Suppressor macrophage (primary cell): Measurements from ENCODE around the gene TSHZ1.

Experiments
- DNase-seq, 4 experiments: peaks; one replicate each; pipeline ENCODE4 v3.0.0-alpha.2; 2020 to 2022

The TSHZ1 gene

DNA sequence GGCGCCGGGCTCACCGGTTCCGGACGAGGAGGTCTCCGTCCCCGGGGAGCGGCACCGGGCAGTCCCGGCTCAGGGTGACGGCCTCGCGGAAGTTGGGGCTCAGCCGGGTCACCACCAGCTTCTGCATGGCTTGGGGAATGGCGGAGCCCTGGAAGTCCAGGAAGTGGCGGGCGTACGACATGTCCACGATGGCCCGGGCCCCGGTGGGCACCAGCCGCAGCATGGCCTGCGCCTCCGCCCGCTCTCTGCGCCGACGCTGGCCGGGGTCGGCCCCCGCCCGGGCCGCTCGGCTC is 1.8 kb upstream of the TSHZ1 start:
- DNase-seq: no peak

DNA sequence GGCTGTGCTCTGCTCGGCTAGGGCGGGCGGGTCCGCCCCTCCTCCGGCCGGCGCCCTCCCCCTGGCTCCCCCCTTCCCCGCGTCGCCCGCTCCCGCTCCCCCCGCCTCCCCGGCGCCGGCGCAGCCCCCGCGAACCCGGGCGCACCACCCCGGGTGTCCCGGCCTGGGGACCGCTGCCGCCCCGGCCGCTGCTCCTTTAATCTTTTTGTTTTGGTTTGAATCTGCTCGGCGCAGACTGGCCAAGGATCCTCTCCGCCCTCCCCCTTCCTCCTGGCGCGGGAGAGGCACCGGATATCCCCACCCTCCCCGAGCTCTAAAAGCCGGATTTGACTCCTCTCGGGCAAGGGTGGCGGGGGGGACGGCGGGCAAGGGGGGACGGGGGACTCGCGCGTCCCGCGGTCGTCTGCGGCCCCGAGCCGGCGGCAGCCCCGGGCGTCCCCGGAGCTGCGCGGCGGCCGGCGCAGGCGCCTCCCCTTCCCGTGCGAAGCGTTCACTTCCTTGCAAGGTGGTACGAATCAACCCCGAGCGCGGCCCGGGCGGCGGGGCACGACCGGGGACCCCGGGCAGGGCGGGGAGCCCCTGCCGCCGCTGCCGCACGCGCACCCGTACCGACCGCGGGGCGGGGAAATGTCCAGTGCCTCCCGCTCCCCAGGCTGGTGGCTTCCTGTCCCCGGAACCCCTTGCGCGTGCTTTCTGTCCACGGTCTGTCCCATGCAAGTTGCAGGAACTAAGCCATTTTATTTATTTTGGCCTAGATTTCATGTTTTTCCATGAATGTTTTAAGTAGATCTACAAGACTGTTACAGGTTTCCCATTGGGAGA is 1.3 kb upstream of the TSHZ1 start, which contains the start of gene PTGR3:
TSS of gene PTGR3 (minus strand) at position 11 of the 822 bp plus-strand sequence. CDS start 81 bp downstream, outside the sequence.
- peak; percentile 83 to 91 (median 90) for DNase-seq

DNA sequence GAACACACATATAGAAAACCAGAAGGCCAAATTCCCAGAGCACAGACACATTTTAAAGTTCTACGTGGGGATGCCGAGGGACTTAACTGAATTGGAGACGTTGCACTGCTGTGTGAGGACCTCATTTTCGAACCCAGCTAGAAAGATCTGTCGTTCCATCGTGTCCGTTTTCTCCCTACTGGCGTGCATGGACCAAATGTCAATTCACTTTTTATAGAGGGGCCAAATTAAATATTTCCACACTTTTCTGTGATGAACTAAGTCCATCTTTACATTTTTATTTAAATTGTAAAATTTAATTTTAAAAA is 692 bp upstream of the TSHZ1 start:
- DNase-seq: no peak

DNA sequence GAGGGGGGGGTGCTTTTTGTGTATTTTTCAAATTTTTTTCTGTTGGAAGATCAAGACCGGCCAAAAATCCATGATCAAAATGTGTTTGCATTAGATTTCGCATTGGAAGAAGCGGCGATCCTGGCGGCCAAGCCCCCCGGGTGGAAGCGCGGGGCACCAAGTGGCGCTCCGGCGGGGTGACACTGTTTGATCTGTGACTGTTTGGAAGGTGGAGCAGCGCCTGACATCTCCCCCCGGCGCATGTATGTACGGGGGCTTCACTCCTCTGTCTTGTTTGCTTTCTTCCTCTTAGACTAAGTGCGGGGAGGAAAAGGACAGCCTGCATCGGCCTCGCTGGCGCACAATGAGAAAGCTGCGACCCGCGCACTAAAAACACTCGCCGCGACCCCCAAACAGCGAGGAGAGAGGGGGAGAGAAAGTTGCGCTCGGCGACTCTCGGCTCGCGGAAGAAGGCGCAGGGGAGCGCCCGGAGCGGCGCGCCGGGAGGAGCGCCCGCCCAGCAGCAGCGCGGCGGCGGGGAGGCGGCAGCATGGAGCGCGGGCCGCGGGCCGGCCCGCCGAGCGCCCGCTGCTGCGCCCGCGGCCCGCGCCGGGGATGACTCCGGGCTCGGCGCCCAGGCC is 515 bp downstream of the TSHZ1 start:
- peak; percentile 31 to 77 (median 55) for DNase-seq

DNA sequence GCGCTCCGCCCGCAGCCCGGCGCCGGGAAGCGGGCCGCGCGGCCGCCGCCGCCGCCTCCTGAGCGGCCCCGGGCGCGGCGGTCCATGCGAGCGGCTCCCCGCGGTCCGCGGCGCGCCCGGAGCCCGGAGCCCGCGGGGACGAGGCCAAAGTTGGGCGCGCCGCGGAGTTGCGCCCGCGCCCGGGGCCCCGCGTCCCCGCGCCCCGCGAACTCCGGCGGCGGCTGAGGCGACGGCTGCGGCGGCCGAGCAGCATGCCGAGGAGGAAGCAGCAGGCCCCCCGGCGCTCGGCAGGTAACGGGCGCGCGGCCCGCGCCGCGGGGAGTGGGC is 992 bp downstream of the TSHZ1 start:
- peak in 1 of 4 experiments; percentile 54 for DNase-seq

DNA sequence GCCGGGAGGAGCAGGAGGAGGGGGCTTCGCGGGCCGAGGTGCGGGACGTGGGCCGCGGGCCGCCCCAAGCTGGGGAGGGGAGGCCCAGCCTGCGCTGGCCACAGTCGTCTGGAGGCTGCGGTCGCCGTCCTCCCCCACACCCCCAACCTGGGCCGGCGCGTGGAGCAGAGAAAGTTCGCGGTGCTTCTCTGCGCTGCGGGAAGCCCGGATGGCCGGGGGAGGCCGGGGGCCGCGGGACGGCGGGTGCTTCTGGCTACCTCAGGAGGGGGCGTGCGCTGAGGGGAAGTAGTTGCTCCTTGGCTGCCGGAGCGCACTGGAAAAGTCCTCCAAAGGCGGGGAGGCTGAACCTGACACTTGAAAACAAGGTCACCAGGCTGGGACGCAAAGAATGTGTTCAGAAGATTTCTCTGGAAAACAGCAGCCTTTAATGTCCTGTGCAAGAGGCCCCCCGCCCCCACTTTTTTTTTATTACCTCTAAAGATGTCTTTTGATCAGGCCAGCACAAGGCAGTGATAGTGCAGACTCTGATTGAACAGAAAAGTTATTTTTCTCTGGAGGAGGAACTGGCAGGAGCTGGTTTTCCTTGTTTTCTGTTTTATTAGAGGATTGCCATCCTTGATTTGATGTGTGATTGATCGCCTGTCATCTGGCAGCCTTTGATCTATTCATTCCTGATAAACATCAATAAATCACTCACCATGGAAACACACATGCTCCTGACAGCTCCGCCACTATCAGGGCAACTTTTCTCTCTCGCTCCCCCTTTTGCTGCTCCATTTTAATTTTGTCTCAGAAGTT is 1.6 kb downstream of the TSHZ1 start:
- DNase-seq: peak; percentile 51 to 75 (median 66)

DNA sequence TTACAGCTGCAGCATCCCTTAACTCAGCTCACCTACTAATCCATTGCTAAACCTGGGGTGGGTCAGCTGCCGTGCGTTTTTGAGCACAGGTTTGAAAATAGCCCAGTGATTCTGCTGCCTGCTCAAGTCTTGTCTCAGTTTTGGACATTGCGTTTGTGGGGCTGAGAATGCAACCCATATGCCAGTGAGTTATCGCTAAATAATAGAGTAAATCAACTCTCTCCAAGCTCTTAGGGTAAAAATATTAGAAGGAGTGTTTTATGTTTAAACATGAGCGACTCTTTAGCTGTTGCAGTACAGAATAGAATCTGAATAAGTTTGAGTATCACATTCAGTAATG is 2.1 kb downstream of the TSHZ1 start:
- no peak for DNase-seq

DNA sequence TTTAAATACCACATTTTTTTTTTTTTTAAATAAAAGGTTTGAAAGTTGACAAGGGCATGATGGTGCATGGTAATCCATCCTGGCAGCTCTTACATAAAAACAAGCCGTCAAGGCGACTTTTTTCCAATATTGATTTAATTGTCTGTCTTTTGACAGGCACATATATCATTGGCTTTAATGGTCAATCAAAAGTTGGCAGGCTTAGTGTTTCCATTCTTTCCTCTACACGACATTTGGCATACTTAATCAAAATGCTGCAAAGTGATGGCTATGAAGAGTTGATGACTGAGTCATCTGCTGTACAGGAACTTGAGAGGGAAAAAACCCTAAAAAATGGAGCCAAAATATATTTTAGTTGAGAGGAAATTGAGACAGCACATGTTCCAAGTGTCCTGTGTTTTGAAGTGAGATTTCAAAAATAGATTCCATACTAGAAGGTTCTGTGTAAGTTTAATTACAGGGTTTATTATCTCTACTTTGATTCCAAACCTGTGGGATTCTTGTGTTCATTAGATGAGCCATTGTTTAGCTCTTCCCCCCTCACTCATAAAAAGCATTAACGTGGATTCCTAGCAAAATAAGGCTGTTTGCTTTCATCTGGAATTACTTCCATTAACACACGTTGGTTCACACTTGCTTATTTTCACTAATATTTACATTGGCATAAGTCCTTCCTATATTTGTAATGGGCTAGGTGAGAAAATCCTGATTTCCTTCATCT is 3.2 kb downstream of the TSHZ1 start:
- peak in 1 of 4 experiments; percentile 15 for DNase-seq

DNA sequence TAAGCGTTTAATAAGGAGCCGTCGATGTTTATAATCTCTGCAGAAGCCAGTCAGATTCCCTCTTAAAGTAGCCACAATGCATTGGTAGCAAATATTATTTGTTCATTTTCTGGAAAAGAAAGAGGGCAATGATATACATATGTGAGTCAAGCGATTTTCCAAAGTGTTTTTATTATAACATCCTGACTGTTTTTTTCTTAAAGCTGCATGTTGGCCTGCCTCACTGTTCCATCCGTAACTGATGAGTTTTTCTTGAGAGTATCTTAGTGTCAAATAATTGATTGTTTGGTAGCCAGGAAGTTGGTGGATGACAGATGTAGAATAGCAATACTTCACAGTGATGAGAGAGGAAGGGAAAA is 3.7 kb downstream of the TSHZ1 start:
- DNase-seq: no peak

DNA sequence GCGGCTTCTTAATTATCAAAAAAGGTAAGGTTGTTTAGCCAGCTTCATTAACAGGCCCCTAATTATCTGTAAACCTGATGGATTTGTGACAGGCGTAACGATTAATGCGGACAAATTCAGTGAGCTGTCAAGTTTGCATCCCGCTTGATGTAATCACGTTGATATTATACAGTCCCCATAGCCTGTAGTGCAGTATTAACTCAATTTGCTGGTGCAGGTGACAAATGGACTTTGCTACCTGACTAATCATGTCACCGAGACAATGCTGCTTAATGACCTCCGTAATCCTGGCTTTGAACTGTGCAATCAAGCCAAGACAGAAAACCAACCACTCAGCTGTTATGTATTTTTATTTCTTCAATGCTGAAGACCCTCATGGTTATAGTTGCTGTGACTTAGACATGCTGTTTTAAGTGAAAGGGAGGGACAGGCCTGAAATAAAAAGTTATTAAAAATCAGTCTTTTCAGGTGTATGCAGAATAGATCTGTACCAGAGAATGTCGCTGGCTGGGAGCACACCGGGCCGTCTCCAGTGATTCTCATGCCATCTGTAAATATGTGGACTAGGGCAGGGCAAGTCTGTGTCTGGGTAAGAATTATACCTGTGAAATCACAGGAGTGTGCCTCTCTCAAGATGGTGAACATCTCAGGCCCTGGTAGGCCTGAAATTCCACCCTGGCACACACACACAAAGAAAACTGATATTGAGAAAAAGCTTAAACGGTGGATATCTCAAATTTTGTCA is 4.3 kb downstream of the TSHZ1 start:
- DNase-seq: no peak

DNA sequence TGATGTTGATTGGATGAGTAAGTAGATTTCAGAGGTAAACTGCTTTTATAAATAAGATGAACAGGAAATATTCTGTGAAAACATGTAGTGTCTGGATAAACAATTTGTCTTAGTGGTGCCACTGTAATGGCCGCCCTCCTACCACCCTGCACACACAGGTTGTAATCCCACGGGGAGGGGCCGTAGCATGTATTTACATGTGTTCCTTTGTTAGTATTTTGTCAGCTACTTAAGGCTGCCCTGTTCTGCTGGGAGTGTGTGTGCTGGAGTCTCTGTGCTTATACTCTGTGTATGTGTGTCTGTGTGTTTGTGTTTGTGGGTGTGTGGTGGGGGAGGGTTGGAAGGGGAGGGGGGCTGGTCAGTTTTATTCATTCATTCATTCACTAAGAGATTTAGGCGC is 5.1 kb downstream of the TSHZ1 start:
- DNase-seq: no peak

DNA sequence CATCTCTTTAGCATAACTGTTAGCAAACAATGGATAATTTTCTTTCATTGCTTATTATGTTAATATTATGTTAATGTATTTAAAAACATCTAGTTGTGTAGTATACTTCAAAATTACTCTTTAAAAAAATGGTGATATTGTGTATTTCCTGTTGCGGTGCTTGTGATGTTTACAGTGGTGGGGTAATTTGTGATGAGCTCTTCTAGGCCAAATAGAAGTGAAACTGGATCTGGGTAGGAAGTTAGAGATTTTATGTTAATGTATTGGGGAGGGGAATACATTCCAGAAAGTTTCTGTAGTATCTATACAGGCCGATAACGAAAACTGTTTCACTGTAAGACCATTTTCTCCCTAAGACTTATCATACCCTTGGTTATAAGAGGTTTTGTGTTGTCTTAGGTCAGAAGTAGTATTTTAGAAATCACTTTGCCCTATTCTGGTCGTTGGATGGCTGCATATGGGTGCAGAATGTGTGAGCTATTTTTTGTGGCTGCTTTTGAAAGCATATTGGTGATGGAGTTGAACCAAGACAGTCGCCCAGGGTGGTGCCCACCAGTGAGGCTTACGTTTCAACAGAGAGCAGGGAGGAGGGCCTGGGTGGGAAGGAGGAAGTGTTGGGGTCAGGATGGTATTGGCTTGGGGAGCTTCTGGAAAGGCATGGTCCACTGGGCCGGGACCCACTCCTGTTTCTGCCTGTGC is 5.8 kb downstream of the TSHZ1 start:
- DNase-seq: peak in 2 of 4 experiments; percentile 42 to 56

DNA sequence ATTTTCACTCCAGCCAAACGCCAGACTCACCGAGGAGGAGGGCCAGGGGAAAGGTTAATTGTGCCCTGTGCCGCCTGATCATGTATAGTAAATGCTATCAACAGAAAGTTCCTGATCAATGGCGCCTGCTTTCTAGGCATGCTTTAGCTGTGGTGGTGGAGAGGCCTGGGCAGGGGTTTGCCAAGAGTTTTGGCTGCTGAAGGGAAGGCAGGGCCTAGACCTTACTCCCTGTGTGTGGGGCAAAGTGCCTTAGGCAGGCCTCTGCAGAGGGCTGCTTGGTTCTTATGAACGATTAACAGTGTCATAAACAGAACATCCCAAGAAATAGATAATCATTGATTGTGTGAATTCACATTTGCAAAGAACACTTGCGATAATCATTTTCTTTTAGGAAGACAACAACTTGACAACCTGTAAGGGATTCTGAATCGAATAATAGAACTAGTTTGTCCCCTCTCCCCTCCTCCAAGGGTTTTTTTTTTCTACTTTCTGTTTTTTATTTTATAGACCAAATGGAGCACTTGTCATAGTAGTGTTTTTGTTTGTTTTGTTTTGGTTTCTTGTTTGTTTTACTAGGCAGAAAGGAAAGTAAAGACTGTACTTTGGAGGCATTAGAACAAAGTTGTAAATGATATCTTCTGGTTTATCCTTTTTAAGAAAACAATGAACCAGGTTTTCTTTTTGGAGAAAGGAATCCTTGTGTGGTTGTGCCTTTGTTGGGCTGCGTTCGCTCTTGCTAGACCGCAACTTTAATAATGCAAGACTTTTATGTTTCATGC is 6.5 kb downstream of the TSHZ1 start:
- no peak for DNase-seq

DNA sequence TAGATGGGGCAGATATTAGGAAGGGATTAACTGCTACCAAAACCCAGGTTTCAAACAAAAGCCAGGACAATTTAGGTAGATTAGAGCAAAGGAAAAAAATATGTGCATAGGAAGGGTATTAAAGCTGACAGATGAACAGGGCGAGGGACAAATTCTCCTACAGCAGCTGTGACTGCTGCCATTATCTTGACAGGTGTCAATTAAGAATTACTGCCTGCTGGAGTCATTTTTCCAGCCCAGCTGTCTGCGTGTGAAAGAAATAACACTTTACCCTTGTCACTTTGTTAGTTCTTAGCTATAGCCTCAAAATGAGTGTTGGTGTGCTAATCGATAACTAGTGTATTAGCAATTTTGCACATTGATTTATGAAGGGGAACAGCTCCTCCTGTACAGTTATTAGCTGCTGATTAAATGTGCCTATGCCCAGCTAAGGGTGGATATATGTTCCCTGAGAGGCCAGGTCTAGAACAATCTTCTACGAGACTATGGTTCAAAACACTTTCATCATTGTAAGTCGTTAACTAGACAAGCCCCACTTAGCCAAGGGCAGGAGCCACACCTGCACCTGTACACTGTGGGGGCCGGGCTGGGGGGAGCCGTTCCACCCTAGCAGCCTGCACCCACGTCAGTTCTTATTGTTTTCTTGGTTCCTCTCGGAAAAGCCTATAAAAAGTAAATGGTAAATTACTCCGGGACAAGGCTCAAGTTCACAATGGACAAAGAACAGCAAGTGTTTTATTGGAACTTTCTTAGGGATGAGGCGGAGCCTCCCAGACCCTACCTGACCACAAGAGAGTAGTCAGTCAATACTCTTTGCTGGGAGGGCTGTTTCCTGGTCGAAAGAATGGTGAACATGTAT is 7.7 kb downstream of the TSHZ1 start:
- DNase-seq: no peak

DNA sequence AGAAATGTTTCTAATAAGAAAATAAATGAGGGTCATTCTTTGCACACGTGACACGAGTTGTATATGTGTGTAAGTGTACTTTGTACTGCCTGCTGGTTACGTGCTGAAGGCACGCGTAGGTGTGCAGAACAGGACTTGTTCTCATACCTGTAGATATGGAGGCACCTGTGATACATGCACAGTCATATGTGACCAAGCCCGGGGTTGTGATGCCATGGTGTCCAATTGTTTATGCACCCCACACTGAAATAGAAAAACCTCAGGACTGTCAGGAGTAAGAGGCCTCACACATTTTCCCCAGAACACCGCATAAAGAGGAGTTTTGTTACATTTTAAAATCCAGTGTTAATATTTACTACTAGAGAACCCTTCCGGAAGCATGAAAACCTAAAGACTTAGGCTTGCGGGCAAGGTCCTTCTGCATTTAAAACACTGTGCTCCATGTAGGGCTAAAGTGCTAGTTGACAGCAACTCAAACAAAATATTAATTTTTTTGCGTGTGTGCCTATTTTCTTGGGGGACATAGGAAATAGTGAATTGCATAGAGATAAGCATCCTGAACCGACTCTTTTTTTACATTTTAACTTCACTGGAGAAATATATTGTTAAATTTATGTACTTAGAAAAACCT is 9.3 kb downstream of the TSHZ1 start:
- no peak for DNase-seq

DNA sequence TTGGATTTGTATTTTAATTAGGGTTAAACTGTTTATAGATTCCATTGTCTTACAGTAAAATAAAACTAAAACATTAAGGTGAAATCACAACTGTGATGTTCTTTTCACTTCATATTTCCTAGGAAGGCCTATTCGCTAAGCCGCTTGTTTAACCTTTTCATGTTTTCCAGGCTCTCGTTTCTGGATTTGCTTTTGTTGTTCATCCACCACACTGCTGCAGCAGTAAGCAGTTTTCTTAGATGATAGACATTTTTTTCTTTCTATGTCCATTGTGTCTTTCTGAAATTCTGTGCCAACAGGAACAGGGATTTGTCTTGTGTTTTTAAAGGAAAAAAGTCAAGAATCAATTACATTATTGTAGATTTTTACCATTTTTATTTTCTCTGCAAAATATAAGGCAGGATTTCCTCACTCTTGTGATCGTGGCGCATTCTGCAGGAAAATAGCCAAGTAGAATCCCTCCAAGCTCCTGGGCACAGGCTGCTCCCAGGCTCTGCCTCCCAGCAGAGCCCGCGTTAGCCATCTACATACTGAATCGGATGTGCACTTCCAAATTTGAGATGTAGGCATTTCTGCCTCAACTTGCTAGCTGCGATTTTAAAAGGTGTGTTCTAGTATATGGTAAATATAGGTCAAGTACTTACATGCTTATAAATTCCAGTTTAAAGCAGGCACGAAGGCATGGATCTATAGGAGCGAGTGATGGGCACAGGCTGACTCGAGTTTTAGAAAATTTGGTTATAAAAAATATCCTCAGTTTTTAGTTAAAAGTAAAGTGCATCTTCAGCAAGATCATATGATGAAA is 10.2 kb downstream of the TSHZ1 start:
- DNase-seq: no peak

DNA sequence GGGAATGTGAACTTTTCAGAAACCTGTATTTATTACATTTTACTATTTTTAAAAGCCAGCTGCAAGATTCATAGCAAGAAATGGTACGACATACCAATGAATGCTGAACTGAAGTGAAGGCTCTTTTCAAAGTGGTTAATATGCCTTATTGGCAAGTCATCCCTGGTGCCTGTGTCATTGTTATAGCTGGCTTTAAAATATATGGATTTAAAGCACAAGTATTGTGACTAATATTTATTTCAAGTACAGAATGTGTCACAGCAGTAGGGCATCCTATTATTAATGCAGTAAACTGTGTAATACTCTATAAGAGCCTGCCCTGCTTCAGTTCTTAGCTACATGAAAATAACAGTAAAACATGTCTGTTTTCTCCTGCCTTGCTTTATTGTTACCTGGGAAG is 10.8 kb downstream of the TSHZ1 start:
- DNase-seq: no peak

DNA sequence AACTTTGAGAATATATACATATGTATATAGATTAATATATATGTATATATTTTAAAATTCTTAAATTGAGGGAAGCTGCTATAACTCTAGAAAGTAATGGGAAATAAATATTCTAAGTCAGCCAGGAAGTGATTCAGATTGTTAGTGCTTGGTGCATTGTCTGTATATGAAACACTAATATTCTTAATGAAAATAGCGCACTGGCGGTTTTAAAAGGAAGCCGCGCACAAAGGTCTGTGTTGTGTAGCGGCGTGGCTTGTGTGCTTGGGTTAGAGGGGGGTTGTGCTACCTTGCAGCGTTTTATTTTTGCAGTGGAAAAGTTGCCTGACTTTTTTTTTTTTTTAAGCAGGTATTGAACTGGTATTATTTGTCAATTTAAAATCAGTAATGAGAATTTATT is 11.3 kb downstream of the TSHZ1 start:
- no peak for DNase-seq

DNA sequence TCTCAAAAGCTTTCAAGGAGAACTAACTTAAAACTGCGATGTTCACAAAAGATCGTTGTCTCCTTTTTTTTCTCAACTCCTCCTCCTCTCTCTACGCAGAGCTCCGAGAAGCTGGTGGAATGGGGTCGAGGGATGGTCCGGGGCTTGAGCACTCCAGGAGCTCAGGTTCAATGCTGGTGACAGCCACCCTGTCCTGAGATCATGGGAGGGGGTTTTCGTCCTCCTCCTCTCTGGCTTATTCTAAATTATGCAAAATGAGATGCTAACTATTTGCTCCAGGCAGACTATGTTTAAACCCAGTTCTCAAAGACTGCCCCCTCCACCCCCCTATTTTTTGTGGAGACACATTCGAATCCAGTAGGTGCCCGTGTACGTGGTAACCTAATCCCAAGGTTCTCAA is 11.8 kb downstream of the TSHZ1 start:
- no peak for DNase-seq
